HG03039 (cell line): Measurements from ENCODE around the gene CENPP.

Experiments used
- ATAC-seq: cut with Tn5 transposase; IDR thresholded peaks from one replicate; pipeline ENCODE4 v1.9.1; 2021; ENCODE audit warnings: mild to moderate bottlenecking, moderate library complexity; ENCODE audit not compliant: unreplicated experiment

Gene CENPP

GRCh38 chr9:92668746-92669526, 343.2 kb downstream of the CENPP start:
- peak; percentile 6 for ATAC-seq

- ATAC-seq = no peak
Measured at GRCh38 chr9:92669527-92669889, 343.8 kb downstream of the CENPP start.
